ENCODE data around the gene PDE10A.

PDE10A gene

GRCh38 chr6:165662749-165663376, at the start of gene PDE10A:
Gene PDE10A, minus strand, starts transcription at chr6:165663241. Its CDS starts 430 bp downstream, at chr6:165662811.
- DNase-seq (ENCODE audit: low spot score): peak; percentile 54

DNA sequence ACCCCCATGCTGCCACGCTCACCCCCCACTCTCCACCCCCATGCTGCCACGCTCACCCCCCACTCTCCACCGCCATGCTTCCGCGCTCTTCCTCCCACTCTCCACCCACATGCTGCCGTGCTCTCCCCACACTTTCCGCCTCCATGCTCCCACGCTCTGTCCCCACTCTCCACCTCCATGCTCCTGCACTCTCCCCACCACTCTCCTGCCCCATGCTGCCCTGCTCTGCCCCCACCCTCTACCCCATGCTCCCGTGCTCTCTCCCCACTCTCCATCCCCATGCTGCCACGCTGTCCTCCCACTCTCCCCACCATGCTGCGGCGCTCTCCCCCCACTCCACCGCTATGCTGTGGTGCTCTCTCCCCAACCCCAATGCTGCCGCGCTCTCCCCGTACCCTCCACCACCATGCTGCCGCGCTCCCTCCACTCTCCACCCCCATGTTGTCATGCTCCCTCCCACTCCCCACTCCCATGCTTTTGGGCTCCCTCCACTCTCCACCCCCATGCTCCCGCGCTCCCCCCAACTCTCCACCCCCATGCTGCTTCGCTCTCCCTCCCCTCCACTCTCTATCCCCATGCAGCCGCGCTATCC, 46.0 kb upstream of the PDE10A start:
- DNase-seq (ENCODE audit: low spot score): no peak

- no peak for DNase-seq (ENCODE audit: low spot score)
Measured at GRCh38 chr6:165707067-165707853, 44.2 kb upstream of the PDE10A start.

DNA sequence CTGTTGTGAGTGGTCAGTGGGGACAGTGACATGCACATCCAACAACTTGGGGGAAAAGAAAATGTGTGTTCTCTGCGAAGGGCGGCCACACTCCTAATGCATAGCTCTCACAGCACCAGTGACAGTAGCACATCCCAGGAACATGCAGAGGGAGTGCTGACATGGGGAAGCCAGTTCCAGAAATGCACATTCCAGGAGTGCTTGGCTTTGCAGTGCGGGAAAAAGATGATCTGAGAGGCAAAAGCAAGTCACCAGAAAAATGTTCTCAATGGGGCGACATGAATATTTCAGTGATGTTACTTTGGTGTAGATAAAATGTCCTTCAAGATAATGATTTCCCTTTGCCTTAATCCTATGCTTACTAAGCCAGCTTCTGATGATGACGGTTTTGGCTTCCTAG, 42.9 kb upstream of the PDE10A start:
- DNase-seq (ENCODE audit: low spot score): no peak

DNA sequence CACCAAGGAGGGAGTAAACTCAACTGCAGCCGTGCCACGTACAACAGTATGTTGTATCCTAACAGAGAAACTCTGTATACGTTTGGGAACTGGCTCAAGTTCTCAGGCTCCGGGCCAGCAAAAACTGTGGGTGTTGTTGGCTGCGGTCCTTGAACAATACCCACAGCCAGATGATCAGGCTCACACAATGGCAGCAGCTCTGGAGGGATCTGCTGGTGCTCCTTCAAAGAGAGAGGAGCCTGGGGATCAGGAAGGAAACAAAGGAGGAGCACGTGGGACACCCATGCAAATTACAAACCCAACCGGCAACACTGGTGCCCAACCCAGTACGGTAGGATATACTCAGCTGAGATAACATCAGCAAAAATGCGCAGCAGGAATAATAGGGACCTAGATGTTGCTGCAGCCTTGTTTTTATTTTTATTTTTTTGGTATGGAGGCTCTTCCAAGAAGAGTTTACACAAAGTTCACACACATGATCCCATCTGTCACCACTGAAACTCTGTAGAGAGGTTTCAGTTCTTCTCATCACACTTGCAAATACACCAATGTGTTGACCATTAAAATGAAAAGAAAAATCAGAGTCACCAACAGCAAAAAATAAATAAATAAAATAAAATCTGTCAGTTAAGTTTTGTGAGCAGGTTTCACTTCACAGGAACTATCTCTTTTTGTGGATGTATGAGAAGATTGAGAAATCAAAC, 41.2 kb upstream of the PDE10A start:
- DNase-seq (ENCODE audit: low spot score): no peak

DNA sequence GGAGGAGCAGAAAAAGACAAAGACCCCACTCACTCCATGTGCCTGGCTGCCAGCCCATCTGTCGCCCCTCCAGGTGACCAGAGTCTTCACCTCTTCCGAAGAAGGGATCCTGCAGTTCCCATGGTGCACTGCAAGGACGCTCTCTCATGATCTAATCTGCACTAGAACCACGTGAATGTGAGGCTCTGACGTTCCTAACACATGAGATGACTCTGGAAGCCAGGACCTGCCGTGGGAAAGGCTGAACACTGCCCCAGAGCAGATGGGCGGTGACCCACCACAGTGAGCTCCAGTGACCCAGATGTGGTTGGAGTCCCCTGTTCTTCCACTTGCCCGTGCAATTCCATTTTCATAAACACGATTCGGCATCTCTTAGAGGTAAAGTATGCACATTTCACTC, 39.6 kb upstream of the PDE10A start:
- DNase-seq (ENCODE audit: low spot score): no peak

GRCh38 chr6:165701564-165702354, 38.7 kb upstream of the PDE10A start:
- no peak for DNase-seq (ENCODE audit: low spot score)

DNA sequence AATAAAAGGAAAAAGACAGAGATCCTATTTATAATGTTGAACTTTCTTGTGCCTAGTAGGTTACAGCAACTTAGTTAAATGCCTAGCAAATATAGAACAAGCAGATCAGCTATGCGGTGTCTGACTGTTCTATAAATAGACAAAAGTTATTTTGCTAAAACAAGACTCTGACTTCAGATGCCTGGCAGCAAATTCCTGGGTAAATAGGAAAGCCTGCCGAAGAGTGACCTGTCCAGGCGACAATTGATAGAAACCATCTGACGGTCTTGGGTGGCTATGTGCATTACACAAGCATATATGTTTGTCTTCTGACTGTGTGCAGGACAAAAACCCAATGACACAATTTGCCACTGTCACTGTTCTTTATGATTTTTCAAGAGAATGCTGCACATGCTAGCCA, 38.0 kb upstream of the PDE10A start:
- DNase-seq (ENCODE audit: low spot score): no peak

DNA sequence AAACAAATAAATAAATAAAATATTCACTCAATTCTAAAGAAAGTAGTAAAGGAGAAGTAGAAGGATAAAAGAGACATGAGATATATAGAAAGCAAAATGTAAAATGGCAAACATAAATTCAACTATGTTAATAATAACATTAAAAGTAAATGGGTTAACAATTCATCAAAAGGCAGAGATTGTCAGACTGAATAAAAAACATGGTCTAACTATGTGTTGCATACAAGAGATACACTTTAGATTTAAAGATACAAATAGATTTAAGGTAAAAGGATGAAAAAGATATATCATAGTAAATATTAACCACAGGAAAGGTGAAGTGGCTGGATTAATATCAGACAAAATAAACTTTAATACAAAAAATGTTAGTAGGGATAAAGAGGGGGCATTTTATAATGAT, 35.8 kb upstream of the PDE10A start:
- no peak for DNase-seq (ENCODE audit: low spot score)

- DNase-seq (ENCODE audit: low spot score): no peak
Measured at GRCh38 chr6:165697171-165697570, 34.1 kb upstream of the PDE10A start.

DNA sequence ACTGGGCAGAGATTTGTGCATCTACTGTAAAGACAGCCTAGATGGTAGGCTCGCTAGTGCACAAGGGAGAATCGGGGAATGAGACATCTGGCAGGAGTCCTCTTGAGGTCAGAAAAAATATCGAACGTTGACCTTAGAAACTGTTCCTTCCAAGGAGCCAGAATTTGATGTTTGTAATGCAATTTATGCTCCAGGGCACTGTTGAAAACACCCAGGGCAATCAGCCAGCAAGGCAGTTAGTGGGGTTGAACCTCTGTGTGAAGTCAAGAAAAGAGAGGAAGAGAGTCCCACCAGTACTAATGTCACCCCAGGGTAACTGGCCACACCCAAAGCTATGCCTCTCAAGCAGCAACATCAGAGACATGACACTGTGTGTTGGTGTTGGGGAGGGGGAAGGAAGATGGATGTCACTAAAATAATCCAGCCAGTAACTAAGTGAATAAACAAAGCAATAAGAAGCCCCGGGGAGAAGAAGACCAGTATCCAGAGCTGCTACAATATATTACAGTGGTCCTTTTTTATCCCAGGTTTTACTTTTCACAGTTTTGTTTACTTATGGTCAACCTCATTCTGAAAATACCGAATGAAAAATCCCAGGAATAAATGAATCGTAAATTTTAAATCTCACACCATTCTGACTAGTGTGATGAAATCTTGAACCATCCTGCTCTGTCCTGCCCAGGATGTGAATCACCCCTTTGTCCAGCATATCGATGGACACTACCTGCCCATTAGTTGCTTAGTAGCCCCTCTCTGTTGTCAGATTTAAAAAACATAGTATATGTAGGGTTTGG, 32.9 kb upstream of the PDE10A start:
- no peak for DNase-seq (ENCODE audit: low spot score)

DNA sequence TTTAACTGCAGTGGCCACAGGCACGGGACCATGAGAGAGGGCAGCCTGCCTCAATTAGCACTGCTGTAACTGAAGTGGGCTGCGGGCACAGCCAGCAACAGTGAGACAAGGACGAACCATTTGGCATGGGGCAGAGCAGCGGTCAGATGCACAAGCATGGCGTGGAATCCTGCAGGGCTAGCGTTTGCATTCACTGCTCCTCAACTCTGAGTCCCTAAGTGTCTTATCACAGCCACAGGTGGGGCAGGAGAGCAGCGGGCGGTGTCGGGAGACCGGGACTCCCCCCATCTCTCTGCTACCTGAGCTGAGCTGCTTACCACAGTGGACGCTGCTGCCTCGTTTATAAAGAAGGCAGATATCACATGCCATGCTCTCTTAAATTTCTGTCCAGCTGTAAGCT, 31.3 kb upstream of the PDE10A start:
- DNase-seq (ENCODE audit: low spot score): no peak

DNA sequence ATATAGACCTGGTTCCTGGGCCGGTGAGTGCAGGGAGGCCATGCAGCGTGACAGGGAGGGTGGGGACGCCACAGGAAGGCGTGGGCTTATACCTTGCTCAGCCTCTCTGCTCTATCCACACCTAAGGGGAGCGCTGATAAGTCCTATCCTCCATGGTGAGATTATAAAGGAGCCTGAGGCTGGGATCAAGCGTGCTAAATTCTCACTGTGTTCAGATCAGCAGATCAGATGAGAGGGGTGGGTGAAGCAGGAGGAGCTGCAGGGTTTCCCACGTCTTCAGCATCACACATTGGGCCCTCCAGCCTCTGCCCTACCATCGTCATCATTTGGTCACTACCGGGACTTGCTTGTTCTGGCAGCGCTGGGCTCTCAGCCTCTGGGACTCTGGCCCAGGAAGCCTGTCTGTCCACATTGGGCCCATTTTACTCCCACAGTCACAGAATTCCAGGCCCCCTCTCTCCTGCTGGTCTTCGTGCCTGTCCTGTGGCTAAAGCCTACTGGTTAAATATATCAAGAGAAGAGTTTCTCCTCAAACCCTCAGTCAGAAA, 29.1 kb upstream of the PDE10A start:
- no peak for DNase-seq (ENCODE audit: low spot score)

GRCh38 chr6:165689699-165690098, 26.7 kb upstream of the PDE10A start:
- DNase-seq (ENCODE audit: low spot score): no peak

GRCh38 chr6:165686596-165687365, 23.7 kb upstream of the PDE10A start:
- no peak for DNase-seq (ENCODE audit: low spot score)

DNA sequence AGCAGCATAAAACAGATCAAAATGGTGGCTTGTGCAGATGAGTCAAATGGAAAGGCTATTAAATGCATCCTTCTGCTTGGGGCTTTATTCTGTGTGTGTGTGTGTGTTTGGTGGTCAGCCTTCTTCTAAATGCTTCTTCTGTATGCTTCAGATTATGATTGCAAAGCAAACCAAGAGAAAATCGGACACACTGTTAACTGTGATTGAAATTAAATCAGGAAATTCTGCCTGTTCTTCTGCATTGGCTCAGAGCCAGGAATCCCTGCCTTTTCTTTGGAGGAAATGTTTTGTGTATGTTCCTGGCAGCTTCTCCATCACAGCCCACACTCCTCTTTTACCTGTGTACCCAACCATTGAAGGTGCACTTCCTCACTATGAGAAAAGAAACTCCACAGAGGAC, 22.3 kb upstream of the PDE10A start:
- DNase-seq (ENCODE audit: low spot score): no peak

GRCh38 chr6:165684333-165684732, 21.3 kb upstream of the PDE10A start:
- no peak for DNase-seq (ENCODE audit: low spot score)

DNA sequence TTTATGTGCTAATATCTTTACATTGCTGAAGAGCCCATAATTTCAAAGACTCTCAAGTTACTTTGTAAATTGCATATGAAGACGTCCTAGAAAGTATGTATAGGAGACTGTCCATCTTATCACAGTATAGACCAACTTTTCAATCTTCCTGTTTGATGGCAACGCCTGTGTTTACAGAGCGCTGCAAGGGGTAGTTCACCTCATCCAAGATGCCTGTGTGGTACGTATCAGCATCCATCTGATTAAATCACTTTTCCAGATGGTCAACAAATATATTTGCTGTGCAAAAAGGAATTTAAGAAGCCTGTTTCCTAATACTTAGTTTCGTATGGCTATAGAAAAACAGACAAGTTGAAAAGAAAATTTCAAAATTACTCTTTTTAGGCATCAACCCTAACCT, 17.9 kb upstream of the PDE10A start:
- DNase-seq (ENCODE audit: low spot score): no peak

- DNase-seq (ENCODE audit: low spot score): no peak
Measured at GRCh38 chr6:165679326-165679725, 16.3 kb upstream of the PDE10A start.

DNA sequence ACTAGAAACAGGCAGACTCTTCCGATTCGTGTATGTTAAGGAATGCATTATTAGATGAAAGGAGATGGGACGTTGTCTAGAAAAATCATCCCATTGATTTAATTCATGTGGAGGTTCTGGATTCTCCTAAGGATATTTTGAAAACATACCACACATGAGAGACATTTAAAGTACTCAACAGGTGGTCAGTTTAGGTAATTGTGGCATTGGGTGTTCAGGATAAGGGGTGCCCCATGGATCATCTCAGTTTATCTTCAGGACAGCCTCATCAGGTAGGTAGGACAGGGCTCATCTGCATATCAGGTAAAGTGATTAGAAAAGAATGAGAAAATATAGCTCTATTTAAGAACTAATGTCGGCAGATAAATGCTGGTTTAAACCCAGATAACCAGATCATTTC, 15.9 kb upstream of the PDE10A start:
- no peak for DNase-seq (ENCODE audit: low spot score)
